ENCODE data around the gene KCNK4.

DNA sequence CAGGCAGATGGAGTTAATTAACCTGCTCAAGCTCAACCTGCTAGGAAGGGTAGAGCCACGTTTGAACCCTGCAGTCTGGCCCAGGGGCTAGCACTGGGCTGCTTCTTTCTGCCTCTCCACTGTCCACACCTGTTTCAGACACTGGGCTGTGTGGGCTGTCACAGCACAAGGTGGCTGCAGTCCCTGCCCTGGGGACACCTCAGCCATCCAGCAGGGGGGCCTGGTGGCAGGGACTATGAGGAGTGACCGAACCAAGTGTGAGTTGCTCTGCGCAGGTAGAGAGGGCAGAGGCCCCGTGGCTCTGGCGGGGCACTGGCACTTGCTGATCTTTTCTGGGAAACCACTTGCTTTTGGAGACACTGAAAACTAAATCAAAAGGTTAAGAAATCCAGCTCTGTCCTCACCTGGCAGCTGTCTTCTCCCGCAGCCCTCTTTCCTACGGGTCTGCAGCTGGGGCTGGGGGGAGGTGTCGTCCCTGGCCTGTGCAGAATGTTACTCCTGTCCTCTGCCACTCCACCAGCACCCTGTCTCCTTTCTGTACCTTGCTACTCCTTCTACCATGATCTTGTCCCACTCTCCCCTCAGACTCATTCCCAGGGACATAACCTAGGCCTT is 12.4 kb upstream of the KCNK4 start:
- TF ChIP-seq, protein P1, sequence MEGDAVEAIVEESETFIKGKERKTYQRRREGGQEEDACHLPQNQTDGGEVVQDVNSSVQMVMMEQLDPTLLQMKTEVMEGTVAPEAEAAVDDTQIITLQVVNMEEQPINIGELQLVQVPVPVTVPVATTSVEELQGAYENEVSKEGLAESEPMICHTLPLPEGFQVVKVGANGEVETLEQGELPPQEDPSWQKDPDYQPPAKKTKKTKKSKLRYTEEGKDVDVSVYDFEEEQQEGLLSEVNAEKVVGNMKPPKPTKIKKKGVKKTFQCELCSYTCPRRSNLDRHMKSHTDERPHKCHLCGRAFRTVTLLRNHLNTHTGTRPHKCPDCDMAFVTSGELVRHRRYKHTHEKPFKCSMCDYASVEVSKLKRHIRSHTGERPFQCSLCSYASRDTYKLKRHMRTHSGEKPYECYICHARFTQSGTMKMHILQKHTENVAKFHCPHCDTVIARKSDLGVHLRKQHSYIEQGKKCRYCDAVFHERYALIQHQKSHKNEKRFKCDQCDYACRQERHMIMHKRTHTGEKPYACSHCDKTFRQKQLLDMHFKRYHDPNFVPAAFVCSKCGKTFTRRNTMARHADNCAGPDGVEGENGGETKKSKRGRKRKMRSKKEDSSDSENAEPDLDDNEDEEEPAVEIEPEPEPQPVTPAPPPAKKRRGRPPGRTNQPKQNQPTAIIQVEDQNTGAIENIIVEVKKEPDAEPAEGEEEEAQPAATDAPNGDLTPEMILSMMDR (IDR thresholded peaks at IDR 0.05), result no peak
- no peak for TF ChIP-seq POLR2A (IDR thresholded peaks at IDR 0.05)
